Tongue (tissue), 2 donors: ENCODE data around the gene SEC14L1. TPM values are rescaled to one million over a fixed set of nuclear protein-coding genes. Genes with fewer than 3 reads are reported as not detected.
"Not testable (repeated sequence)": the region's sequence is repeated elsewhere in the genome, so short reads cannot be mapped to it uniquely, and the experiment has no call there.

Source experiments
- DNase-seq: peaks from one replicate; pipeline ENCODE4 v3.0.0-alpha.2; 2015
- total RNA-seq: library from RNA; depleted of rRNA; stranded (reverse); fragments of >200 nt; gene quantifications from one replicate; pipeline ENCODE4 v1.2.3, GENCODE V29; 2014

SEC14L1 gene
- total RNA-seq, 1 donor from 2014 or later, result 66.8 TPM

DNA sequence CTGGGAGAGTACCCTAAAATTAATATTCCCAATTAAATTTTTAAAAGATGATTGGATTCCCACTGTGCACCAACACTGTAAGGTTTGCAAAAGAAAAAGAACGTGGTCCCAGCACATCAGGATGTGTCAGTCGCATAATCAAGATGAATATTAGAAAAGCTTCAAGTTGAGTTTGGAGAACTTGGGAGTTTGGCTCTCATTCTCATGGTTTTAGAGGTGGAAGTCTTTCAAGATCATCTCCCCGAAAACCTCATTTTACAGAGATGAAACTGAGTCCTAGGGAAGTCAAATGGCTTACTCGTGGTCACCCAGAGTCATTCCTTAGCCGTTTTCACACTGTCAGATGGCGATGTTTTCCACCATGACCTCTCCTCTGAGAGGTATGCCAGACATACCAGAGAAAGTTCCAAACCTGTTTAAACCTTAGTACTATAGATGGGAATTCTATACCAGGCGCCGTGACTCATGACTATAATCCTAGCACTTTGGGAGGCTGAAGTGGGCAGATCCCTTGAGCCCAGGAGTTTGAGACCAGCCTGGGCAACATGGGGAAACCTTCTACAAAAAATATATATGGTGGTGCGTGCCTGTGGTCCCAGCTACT lies 1.2 kb downstream of the SEC14L1 start:
- DNase-seq, result no peak

DNA sequence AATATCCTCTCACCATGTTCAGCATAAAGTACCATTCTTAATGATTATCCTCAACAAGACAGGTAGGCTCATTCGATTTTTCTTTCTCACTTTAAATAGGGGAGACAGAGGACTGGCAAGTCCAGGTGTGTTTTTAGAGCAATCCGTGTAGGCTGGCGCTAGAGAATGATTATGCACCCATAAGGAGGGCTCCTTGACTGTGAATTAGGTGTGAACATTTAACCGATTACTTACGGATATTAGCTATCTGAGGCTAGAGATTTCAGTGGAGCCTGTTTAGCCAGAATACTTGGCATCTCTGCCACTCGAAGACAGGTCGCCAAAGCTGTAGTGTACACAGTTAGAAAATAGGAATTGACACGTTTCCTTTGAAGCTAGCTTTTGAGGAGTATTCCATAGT lies 1.9 kb downstream of the SEC14L1 start:
- DNase-seq, result no peak

DNA sequence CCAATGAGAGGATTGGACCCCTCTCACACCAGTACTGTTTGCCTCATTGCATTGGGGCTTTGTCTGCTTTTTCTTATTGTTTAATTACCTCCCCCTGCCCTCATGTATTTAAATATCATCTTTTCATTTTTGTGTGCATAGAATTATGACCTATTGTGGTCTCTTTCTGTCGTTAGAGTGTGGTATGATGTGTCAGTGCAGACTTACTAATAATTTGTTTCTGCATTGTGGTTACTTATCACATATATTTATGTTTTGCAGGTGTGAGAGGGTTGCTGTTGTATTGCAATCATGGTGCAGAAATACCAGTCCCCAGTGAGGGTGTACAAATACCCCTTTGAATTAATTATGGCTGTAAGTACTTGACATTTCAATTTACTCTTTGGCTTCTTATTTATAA lies 2.5 kb downstream of the SEC14L1 start:
- no peak for DNase-seq

DNA sequence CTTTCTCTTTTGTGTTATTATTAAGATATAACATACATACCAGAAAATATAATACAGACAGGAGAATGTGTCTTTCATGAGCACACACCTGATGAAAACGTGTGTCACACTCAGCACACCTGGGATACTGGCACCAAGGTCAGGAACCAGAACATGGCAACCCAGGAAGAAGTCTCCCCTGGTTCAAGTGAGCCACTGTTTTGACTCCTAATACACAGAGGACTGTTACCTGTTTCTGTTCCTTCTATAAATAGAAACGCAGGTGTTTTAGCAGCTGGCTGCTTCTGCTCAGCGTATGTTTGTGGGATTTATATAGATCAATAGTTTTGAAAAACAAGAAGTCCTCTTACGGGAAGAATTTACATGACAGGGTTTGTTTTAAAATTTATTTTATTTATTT lies 3.5 kb downstream of the SEC14L1 start:
- DNase-seq, result no peak

DNA sequence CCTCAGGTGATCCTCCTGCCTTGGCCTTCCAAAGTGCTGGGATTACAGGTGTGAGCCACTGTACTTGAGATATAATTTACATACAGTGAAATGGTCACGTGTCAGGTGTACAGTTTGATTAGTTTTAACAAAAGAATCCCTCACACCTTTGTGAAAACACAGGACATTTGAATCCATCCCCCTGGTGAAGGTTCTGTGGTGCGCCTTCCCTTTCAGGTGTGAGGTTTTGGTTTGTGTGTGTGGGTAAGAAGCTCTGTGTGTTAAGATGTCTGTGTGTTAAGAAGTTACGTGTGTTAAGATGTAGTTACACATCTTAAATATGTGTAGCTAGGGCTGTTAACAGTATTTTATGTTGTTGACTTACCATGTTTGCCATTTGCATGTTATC lies 4.4 kb downstream of the SEC14L1 start:
- no peak for DNase-seq

DNA sequence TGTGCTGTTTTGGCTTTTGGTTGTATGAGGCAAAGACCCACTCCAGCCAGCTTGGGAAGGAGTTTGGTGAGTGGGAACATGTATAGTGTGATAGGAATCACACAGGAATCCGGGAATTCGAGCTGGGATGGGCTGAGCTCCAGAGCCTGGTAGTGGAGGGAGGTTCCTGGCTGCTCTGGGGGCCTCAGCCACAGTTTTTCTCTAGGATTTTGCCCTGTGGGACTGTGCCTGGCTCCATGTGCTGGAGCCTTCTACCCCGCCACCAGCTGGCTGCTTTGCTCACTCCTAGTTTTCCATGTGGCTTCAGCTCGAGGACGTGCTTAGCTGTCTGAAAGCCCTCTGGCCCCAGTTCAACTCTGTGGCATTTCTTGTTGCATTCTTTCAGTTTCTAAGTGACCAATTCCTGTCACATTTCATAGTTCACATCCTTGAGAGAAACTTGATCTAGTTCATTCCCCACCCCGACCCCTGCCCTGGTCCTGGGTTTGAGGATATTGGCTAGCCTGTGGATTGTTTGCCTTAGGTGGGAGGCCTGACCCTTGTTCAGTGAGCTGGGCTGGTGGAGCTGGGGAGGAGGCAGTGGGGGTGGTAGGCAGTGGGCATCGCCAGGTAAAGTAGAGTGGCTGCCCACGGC lies 5.0 kb downstream of the SEC14L1 start:
- DNase-seq, result peak; percentile 88

DNA sequence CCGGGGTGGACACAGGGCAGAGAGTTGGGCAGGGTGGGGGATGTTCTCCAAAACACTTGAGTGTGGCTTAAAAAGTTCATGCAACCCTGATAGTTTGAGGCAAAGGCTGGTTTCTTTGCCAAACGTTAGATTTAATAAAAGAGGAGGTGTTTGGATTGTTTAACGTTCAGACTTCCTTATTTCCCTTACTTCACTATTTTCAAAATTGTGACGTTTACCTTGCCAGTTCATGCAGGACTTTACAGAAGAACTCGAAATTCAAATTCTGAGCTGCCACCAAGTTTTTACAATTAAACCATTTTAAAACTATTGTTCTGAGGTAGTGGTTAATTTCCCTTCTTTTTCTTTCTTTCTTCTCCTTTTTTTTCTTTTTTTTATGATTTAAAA lies 5.5 kb downstream of the SEC14L1 start:
- DNase-seq, result no peak

DNA sequence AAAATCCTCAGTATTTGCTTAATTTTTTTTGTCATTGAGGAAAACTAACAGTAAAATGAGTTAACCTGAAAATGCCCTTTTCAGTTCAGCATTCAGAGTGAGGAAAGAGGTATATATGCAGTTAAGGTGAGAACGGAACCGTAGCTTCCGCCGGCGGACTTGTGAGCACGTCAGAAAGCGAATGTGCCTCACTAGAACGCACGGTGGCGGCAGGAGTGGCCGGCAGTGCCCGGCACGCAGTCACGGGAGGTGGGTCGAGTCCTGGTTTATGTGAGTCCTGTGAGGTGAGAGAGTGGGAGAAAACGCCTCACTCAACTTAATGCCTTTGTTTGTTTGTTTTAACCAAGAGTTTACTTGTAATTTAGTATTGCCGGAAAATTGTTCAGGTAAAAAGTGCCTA lies 6.1 kb downstream of the SEC14L1 start:
- DNase-seq, result no peak

DNA sequence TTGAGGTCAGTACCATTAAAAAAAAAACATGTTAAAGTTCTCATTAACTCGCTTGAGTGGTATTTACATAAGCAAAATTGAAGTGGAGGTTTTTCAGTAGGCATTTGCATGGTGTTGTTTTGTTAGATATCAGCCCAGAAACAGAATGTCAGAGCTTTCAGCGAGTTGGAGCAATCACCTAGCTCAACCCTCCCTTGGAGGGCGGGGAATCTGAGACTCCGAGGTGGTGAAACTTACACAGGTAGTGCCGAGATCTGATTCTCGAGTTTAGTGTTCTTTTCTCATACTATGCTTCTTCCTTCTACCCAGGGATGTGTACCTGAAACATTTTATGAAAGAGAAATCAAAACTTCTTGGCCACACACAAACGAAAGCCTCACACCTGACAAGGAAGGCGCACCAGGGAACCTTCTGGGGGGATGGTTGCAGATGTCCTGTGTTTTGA lies 6.6 kb downstream of the SEC14L1 start:
- DNase-seq, result no peak

DNA sequence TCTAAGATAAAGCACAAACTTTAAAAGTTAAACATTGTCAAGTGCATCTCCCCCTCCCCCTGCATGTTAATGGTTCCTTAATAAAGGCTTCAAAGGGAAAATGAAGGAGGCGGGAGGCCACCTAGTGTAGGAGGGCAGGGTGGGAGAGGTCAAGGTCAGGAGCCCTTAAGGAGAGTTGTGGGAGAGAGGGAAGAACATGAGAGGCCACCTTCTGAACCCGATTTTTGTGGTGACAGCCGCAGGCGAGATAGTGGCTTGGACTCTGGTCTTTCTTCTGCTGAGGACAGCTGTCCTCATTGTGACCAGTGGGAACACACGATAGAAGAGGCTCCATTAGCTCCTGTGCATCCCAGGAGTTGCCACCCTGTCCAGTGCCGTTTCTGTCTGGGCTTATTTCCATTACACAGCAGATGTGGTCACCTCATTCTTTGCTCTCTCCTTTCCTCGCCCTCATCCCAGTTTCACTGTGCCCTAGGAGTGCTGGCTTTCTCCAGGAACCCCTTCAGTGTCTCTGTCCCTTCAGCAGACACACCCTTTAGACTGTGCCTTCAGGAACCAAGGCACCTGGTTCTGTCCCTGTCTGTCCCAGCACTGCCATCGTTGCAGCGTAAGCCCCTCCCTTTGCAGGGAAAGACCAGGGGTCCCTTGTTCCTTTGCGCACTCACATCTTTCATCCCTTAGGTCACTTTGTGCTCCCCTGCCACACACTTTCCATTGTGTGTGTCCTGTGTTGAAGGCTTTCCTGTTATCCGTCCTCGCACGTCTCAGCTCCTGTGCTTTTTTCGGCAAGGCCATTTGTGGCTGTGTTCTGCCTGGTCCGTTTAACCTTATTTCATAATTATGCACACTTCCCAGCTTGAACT lies 7.5 kb downstream of the SEC14L1 start:
- no peak for DNase-seq

DNA sequence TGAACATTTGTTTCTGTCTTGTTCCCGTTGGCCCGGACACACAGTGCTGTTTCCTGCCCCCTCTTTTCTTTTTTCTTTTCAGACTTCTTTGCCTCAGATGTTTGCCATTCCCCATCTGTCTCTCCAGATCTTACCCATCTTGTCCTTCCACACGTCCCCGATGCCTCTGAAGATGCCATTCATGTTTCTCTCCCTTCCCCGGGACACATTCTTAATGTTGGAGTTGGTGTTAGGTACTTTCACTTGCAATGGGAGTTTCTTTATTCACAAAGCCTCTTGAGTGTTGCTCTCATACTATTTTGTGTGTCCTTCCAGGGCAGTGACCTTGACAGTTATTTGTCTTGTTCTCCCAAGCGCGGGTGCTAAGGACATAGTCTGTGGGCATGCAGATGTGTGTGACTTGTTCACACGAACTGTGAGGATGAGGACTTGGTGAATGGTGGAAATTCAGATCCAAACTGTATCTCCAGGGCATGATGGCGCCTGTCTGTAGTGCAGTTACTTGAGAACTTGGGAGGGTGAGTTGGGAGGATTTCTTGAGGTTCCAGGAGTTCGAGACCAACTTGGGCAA lies 8.3 kb downstream of the SEC14L1 start:
- DNase-seq, result no peak

DNA sequence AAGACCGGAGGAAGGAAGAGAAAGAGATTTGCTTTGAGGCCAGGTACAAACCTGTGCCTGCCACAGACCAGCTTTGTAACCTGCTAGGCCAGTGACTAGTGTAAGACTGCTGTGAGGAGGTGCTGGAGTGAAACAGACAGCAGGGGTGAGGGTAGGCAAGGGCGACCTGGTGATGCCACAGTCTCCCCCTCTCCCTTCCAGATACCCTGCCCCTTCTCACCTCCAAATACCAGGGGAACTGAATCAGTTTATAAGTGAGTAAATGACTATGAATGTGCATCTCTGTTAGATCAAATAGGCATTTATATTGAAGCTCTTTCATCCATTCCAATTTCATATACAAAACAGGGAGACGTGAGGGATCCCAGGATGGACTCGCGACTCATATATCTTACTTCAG lies 9.4 kb downstream of the SEC14L1 start:
- DNase-seq, result no peak

DNA sequence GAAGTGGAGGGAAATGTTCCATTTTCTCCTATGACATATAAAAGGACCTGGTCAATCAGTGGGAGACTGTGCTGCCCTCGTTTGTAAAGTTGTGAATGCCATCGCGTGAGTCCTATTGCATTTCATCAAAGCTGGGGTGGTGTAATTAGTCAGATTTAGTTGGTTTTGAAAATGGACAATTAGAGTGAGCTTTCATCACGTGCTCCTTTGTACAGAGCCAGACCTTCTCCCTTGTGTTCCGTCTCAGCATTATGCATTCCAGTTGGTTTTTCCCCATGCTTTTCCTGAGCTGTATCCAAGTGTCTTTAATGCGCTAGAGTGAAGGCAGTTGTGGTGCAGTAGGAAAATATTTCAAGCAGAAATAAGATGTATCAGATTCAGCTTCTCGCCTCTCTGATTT lies 10.4 kb downstream of the SEC14L1 start:
- no peak for DNase-seq

DNA sequence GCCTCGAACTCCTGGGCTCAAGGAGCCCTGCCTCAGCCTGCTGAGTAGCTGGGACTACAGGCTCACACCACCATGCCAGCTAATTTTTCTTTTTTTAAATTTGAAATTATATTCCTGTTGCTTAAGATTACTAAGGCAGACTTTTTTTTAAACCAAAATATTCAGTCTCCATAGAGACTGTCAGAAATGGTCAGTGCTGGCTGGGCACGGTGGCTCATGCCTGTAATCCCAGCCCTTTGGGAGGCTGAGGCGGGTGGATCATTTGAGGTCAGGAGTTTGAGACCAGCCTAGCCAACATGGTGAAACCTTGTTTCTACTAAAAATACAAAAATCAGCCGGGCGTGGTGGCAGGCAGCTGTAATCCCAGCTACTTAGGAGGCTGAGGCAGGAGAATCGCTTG lies 11.3 kb downstream of the SEC14L1 start:
- not testable (repeated sequence) for DNase-seq

DNA sequence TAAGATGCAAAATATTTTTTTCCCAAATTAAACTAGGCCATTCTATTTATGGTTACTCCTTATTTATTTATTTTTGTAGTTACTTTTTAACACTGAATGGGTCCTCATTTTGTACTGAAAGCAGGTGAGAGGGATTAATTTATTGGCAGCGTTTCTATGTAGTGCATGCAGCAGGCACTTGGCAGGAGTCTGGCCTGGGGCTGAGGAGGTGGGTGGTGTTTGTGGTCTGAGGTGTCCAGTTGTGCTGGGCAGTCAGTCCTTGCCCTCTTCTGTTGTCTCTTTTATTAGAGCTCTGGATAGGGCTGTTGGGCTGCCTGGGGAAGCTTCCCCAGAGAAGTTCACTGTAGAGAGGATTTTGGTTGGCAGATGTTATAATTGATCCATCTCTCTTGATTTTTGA lies 12.7 kb downstream of the SEC14L1 start:
- peak; percentile 73 for DNase-seq

DNA sequence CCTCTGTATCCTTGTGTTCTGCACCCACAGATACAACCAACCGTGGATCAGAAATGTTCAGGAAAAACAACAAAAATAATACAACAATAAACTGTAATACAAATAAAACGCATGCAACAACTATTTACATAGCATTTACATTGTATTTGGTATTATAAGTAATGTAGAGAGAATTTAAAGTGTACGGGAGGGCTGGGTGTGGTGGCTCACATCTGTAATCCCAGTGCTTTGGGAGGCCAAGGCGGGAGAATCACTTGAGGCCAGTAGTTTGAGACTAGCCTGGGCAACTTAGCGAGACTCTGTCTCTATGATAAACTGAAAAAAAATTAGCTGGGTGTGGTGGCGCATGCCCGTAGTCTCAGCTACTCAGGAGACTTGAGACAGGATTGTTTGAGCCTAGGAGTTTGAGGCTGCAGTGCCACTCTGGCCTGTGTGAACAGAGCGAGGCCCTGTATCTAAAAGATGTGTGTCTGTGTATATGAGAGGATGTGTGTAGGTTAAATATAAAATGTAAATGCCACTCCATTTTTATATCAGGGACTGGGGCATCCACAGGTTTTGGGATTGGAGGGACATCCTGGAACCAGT lies 13.3 kb downstream of the SEC14L1 start:
- no peak for DNase-seq

DNA sequence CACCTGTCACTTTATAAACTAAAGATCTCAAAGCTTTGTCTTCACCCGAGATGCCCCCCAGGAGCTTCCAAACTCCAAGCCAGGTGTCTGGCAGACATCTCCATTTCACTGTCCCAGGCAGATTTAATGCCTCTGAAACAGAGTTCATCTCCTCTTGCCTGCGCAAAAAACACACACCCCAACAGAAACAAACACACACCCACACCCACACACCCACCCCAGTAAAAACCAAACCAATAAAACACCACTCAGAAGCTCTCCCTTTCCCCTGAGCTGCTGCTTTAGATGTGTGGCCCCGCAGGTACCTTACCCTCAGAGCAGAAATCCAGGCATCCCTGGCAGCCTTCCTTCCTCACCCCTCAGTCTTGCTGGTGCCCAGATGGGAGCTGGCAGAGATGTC lies 14.4 kb downstream of the SEC14L1 start:
- DNase-seq, result no peak

DNA sequence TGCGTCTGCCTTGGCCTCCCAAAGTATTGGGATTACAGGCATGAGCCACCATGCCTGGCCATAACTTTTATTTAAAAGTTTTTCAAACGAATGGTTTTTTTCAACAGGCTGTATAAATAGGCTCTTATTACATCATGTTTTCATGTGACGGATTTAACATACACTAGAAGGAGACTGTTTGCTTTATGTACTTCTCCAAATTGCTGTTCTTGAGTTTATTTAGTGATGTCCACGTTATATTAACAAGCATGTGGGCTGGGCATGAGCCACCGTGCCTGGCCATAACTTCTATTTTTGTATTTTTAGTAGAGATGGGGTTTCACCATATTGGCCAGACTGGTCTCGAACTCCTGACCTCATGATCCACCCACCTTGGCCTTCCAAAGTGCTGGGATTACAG lies 17.0 kb downstream of the SEC14L1 start:
- DNase-seq, result not testable (repeated sequence)

DNA sequence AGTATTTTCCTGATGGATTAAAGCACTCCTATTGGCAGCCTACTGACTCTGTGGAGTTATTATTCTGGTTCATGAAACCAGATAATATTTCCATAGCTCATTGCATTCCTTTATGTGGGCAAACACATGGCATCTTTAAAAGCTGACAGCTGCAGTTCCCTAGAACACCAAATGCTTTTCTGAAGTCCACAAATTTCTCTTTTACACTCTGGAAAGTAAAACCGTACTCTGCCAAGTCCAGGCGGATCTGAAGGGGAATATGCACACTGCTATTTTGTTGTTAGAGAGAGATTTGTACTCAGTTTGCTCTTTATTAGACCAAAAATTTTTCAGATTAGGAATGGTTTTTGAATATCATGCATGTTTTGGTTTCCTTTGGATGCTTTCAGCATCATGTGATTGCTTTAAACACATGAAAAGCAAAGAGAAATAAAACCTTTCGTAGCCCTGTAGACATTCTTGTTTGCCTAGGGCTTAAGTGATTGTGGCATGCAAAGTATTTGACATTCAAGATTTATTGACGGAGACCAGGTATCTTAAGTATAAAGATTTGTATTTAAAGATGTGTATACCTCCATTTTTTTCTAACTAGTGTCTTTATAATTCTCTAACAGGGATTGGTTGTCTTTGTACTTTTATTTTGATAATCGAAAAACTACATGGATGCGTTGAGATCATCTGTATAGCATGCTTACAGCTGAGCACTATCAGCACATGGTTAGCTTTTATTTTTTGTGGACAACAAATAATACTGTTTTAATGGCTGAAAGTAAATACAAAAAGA lies 19.5 kb downstream of the SEC14L1 start:
- peak; percentile 87 for DNase-seq

DNA sequence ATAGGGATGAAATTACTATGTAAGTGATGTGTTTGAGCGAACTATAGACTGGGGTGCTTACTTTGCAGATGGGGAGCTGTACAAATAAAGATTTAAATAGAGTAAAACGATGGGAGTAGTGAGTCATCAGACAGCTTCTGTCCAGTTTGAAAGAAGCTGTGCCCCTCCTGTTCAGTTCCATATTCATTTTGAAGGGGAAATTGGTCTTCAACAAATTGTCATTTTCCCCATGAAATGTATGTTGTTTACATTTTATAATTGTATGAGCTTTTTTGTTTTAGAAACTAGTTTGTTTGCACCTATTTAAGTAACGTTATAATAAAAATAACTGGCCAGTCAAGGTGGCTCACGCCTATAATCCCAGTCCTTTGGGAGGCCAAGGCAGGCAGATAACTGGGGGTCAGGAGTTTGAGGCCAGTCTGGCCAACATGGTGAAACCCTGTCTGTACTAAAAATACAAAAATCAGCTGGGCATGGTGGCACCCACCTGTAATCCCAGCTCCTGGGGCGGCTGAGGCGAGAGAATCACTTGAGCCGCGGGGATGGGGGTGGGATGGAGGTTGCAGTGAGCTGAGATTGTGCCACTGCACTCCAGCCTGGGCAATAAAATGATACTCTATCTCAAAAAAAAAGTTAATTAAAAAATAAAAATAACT lies 20.2 kb downstream of the SEC14L1 start:
- no peak for DNase-seq

DNA sequence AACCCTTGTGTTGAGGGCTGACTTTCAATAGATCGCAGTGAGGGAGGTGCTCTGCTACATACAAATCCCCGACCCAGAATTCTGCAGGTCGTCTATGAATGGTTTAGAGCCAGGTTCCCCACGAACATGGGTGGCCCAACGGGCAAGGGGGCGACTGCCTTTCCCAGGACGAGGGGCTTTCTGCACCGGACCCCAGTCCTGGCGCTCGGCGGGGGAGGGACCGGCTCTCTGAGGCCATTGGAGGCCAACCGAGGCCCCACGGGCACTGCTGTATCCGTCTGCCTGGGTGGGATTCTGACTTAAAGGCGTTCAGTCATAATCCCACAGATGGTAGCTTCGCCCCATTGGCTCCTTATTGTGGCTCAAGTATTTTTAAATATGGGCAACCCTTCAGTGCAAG lies 21.2 kb downstream of the SEC14L1 start:
- DNase-seq, result no peak
